Endothelial cell of umbilical vein (primary cell): ENCODE data around the gene CCR5. TPM values are rescaled to one million over a fixed set of nuclear protein-coding genes. Genes with fewer than 3 reads are reported as not detected.

ENCODE experiments used
- BruUV-seq: library from RNA; stranded (reverse); fragments of 400-500 nt; replicated peaks from 2 replicates; lab custom pipeline; 2021; lab: Mats Ljungman, UMichigan
- CTCF ChIA-PET: fragments of 300-600, 350-600 bp; sonication (Branson Sonifier 250); formaldehyde crosslinking; loops from one replicate; lab custom pipeline; 2021; ENCODE audit warnings: antibody characterized with exemption, inconsistent platforms; lab: Charles Lee
- POLR2A ChIA-PET: fragments of 300-600, 350-600 bp; sonication (Branson Sonifier 250); formaldehyde crosslinking; loops from one replicate; lab custom pipeline; 2021; ENCODE audit warnings: antibody characterized with exemption, inconsistent platforms; lab: Charles Lee
- DNase-seq: peaks from one replicate; pipeline ENCODE4 v3.0.0-alpha.2; 2011; ENCODE audit warnings: low read depth, low spot score
- FAIRE-seq: peaks from 2 replicates; lab custom pipeline; 2011; peaks lifted over from hg19 to GRCh38; lab: Jason Lieb, UNC
- H2AFZ ChIP-seq: 2 replicates; pipeline ENCODE4 v1.6.0; 2012; ENCODE audit warnings: low read depth, low read length, control low read depth, inconsistent platforms
- H3K27ac ChIP-seq: 2 replicates; pipeline ENCODE4 v1.5.1; 2011; ENCODE audit warnings: low read depth, mild to moderate bottlenecking, control low read depth, low read length, moderate library complexity; ENCODE audit not compliant: insufficient read depth
- H3K27me3 ChIP-seq, 2 experiments: 2 replicates each; pipeline versions ENCODE4 v1.6.0 to v1.6.1; 2011; ENCODE audit warnings: low read length in 2 of 2, mixed read lengths in 1 of 2; ENCODE audit not compliant: control insufficient read depth in 2 of 2, insufficient read depth in 2 of 2
- H3K36me3 ChIP-seq, 2 experiments: 2 replicates in 1 of 2; 3 replicates in 1 of 2; pipeline ENCODE4 v1.5.1; 2011; ENCODE audit warnings: low read length in 2 of 2, mild to moderate bottlenecking in 1 of 2, moderate library complexity in 1 of 2; ENCODE audit not compliant: control insufficient read depth in 2 of 2, insufficient read depth in 2 of 2; ENCODE audit errors: extremely low read depth in 1 of 2
- H3K4me1 ChIP-seq: 3 replicates; pipeline ENCODE4 v1.5.1; 2011; ENCODE audit warnings: mild to moderate bottlenecking, low read length; ENCODE audit not compliant: control insufficient read depth, insufficient read depth; ENCODE audit errors: extremely low read depth
- H3K4me2 ChIP-seq: 2 replicates; pipeline ENCODE4 v1.6.1; 2011; ENCODE audit warnings: low read length, control low read depth, mixed read lengths; ENCODE audit not compliant: insufficient read depth
- H3K4me3 ChIP-seq, 3 experiments: fragments of 200-600 bp in 1 of 3; sonication (generic), shearing (Covaris generic) in 1 of 3; replicated peaks in 1 of 3; 2 replicates each; pipeline ENCODE4 v1.5.1; 2011 to 2016; ENCODE audit warnings: control low read depth in 3 of 3, low read length in 3 of 3, mild to moderate bottlenecking in 2 of 3, inconsistent platforms in 1 of 3, low read depth in 1 of 3, moderate library complexity in 1 of 3; ENCODE audit not compliant: insufficient read depth in 1 of 3
- H3K79me2 ChIP-seq: 2 replicates; pipeline ENCODE4 v1.6.0; 2012; ENCODE audit warnings: low read length, inconsistent platforms; ENCODE audit not compliant: control insufficient read depth, insufficient read depth
- H3K9ac ChIP-seq: replicated peaks from 2 replicates; pipeline ENCODE3; 2011; ENCODE audit warnings: low read length, control low read depth; ENCODE audit not compliant: insufficient read depth; ENCODE audit errors: extremely low read depth
- H3K9me1 ChIP-seq: replicated peaks from 3 replicates; pipeline ENCODE4 v1.6.0; 2011; ENCODE audit warnings: mild to moderate bottlenecking, low read length; ENCODE audit not compliant: control insufficient read depth, insufficient read depth; ENCODE audit errors: extremely low read depth
- H3K9me3 ChIP-seq: replicated peaks from 2 replicates; pipeline ENCODE4 v1.5.1; 2012; ENCODE audit warnings: low read length, inconsistent platforms; ENCODE audit not compliant: control insufficient read depth, insufficient read depth
- H4K20me1 ChIP-seq: replicated peaks from 2 replicates; pipeline ENCODE3; 2011; ENCODE audit warnings: mild to moderate bottlenecking, low read length; ENCODE audit not compliant: control insufficient read depth, insufficient read depth; ENCODE audit errors: extremely low read depth
- EZH2 ChIP-seq: IDR thresholded peaks from 2 replicates; pipeline ENCODE4 v1.6.1; 2012; ENCODE audit warnings: borderline replicate concordance, low read depth, mild to moderate bottlenecking, moderate library complexity, low read length, inconsistent platforms; ENCODE audit not compliant: severe bottlenecking
- FOS ChIP-seq: IDR thresholded peaks from 2 replicates; pipeline ENCODE4 v1.6.1; 2011; ENCODE audit warnings: mild to moderate bottlenecking, low read length, moderate library complexity, borderline replicate concordance; ENCODE audit not compliant: insufficient read depth
- GATA2 ChIP-seq: IDR thresholded peaks from 2 replicates; pipeline ENCODE4 v1.7.0; 2011; ENCODE audit warnings: low read depth, mild to moderate bottlenecking, moderate library complexity, mixed read lengths, low read length; ENCODE audit not compliant: insufficient read length, insufficient read depth
- JUN ChIP-seq: IDR thresholded peaks from 2 replicates; pipeline ENCODE4 v1.6.1; 2011; ENCODE audit warnings: borderline replicate concordance, low read depth; ENCODE audit not compliant: insufficient read length, insufficient read depth
- MAX ChIP-seq: IDR thresholded peaks from 2 replicates; pipeline ENCODE4 v1.6.1; 2011; ENCODE audit not compliant: insufficient read depth, insufficient read length
- MYC ChIP-seq: IDR thresholded peaks from one replicate; pipeline ENCODE4 v1.6.1; 2011; ENCODE audit warnings: mild to moderate bottlenecking, low read depth, low read length
- POLR2A ChIP-seq: IDR thresholded peaks from 2 replicates; pipeline ENCODE4 v1.6.1; 2012; ENCODE audit warnings: low read depth, mild to moderate bottlenecking, control low read depth, low read length
- POLR2AphosphoS5 ChIP-seq: IDR thresholded peaks from 2 replicates; pipeline ENCODE4 v1.6.1; 2012; ENCODE audit warnings: low read depth, mild to moderate bottlenecking, control low read depth, low read length, moderate library complexity; ENCODE audit not compliant: insufficient read depth
- dilution Hi-C: fragments of 300-500 bp; cut with MboI; formaldehyde crosslinking; loops from one replicate; pipeline ENCODE4 v1.15.0; 2019; ENCODE audit warnings: low sequenced_read_pairs; ENCODE audit not compliant: extremely low pct_ligation_motif_present
- intact Hi-C: fragments of 100-400 bp; cut with micrococcal nuclease; formaldehyde crosslinking; loops from one replicate; pipeline ENCODE4 v1.10.0; 2022
- polyA plus RNA-seq, 4 experiments: library from polyadenylated mRNA; depleted of rRNA in 3 of 4; stranded (reverse) in 3 of 4; unstranded in 1 of 4; fragments of >200 nt; gene quantifications; 2 replicates each; pipeline versions ENCODE4 v1.2.1 to v1.2.3, GENCODE V29; 2011 to 2012; ENCODE audit warnings: missing spikeins in 1 of 4
- total RNA-seq: library from RNA; stranded (reverse); gene quantifications from 2 replicates; pipeline ENCODE4 v1.2.3, GENCODE V29; 2021
- TF ChIP-seq, protein P1 (sequence below), 2 donors: IDR thresholded peaks; 1 replicate in 1 of 2; 2 replicates in 1 of 2; pipeline ENCODE4 v1.5.1; 2011; ENCODE audit warnings: low read length in 2 of 2, mild to moderate bottlenecking in 2 of 2, moderate library complexity in 2 of 2, control low read depth in 1 of 2, inconsistent platforms in 1 of 2, low read depth in 1 of 2; ENCODE audit not compliant: insufficient read depth in 1 of 2; ENCODE audit errors: extremely low read depth in 1 of 2

The CCR5 gene
- total and polyA plus RNA-seq, 2 donors (not counting 3 experiments of a cell fraction or from before 2014, with no cell fraction given) = not detected

GRCh38 chr3:46360907-46361306, 9.8 kb upstream of the CCR5 start:
- Histone ChIP-seq H3K4me1 (no peaks in the 10 kb centered on the region), H3K4me3 (no peak overlapping the region), H3K9me1 (no peaks in the 10 kb centered on the region), H3K79me2 (no peaks in the 10 kb centered on the region), H3K27me3 (peaks cover 6 to 8% of the 10 kb centered on the region in 2 experiments), H4K20me1 (no peaks in the 10 kb centered on the region), H3K36me3 (no peaks in the 10 kb centered on the region), H2AFZ (no peak overlapping the region), H3K4me2 (no peak overlapping the region), H3K27ac (no peak overlapping the region), H3K9me3 (no peaks in the 10 kb centered on the region), H3K9ac (no peak overlapping the region)
- CTCF ChIA-PET = interaction anchor here (1.2 kb wide), 1 partner anchor 84 kb away, joined by 4 read pairs; no protein-coding TSS in a partner anchor
- POLR2A ChIA-PET = no interaction called here
- TF ChIP-seq EZH2 = no peak
- TF ChIP-seq GATA2 = no peak
- no peak for TF ChIP-seq MYC
- no peak for TF ChIP-seq FOS
- no peak for TF ChIP-seq POLR2A
- TF ChIP-seq, protein P1, sequence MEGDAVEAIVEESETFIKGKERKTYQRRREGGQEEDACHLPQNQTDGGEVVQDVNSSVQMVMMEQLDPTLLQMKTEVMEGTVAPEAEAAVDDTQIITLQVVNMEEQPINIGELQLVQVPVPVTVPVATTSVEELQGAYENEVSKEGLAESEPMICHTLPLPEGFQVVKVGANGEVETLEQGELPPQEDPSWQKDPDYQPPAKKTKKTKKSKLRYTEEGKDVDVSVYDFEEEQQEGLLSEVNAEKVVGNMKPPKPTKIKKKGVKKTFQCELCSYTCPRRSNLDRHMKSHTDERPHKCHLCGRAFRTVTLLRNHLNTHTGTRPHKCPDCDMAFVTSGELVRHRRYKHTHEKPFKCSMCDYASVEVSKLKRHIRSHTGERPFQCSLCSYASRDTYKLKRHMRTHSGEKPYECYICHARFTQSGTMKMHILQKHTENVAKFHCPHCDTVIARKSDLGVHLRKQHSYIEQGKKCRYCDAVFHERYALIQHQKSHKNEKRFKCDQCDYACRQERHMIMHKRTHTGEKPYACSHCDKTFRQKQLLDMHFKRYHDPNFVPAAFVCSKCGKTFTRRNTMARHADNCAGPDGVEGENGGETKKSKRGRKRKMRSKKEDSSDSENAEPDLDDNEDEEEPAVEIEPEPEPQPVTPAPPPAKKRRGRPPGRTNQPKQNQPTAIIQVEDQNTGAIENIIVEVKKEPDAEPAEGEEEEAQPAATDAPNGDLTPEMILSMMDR (IDR thresholded peaks at IDR 0.05; ENCODE audit: extremely low read depth in 1 of 2, insufficient read depth in 1 of 2, low read depth in 1 of 2, low read length in 2 of 2) = no peak
- TF ChIP-seq MAX = no peak
- TF ChIP-seq POLR2AphosphoS5 = no peak
- TF ChIP-seq JUN = no peak
- FAIRE-seq (no peak), DNase-seq (no peak)
- BruUV-seq = no TSS peak
- intact Hi-C loops = no loop called here
- dilution Hi-C loops = no loop called here
